H1 (cell line): Measurements from ENCODE around the gene CELA2A. TPM values are rescaled to one million over a fixed set of nuclear protein-coding genes. Genes with fewer than 3 reads are reported as not detected.

Source experiments
- CTCF ChIA-PET: fragments of 300-600 bp; sonication (Branson Sonifier 250); formaldehyde crosslinking; loops from one replicate; lab custom pipeline; 2021; ENCODE audit not compliant: partially characterized antibody; lab: Charles Lee
- POLR2A ChIA-PET: fragments of 300-600 bp; sonication (Branson Sonifier 250); formaldehyde crosslinking; loops from one replicate; lab custom pipeline; 2021; ENCODE audit warnings: inconsistent platforms; ENCODE audit not compliant: partially characterized antibody; lab: Charles Lee
- DNase-seq, 2 experiments: peaks; one replicate each; pipeline versions ENCODE4 v3.0.0 to v3.0.0-alpha.2; 2010 to 2022; ENCODE audit warnings: low spot score in 2 of 2, low read depth in 1 of 2, mixed read lengths in 1 of 2
- FAIRE-seq: peaks from 2 replicates; lab custom pipeline; 2011; peaks lifted over from hg19 to GRCh38; lab: Jason Lieb, UNC
- H2AFZ ChIP-seq: 2 replicates; pipeline ENCODE4 v1.8.1; 2012; ENCODE audit warnings: low read length, inconsistent platforms
- H2AK5ac ChIP-seq: 2 replicates; pipeline ENCODE4 v1.6.1; 2013; ENCODE audit warnings: low read depth, low read length
- H2BK120ac ChIP-seq: replicated peaks from 2 replicates; pipeline ENCODE3; 2013; ENCODE audit warnings: low read depth, low read length, inconsistent platforms
- H2BK12ac ChIP-seq: 2 replicates; pipeline ENCODE4 v1.6.1; 2013; ENCODE audit warnings: low read depth, low read length
- H2BK15ac ChIP-seq: 2 replicates; pipeline ENCODE4 v1.6.1; 2013; ENCODE audit warnings: low read length
- H2BK20ac ChIP-seq: 2 replicates; pipeline ENCODE4 v1.6.1; 2013; ENCODE audit warnings: low read length
- H2BK5ac ChIP-seq: 2 replicates; pipeline ENCODE4 v1.6.1; 2013; ENCODE audit warnings: low read depth, low read length
- H3K14ac ChIP-seq: 2 replicates; pipeline ENCODE4 v1.6.1; 2013; ENCODE audit warnings: inconsistent platforms; ENCODE audit not compliant: insufficient read length
- H3K18ac ChIP-seq: 2 replicates; pipeline ENCODE4 v1.6.1; 2013; ENCODE audit warnings: low read length; ENCODE audit errors: extremely low read depth
- H3K23ac ChIP-seq: 2 replicates; pipeline ENCODE4 v1.6.1; 2013; ENCODE audit warnings: inconsistent platforms; ENCODE audit not compliant: insufficient read length
- H3K23me2 ChIP-seq: 2 replicates; pipeline ENCODE4 v1.6.1; 2013; ENCODE audit warnings: low read depth, low read length
- H3K27ac ChIP-seq: 2 replicates; pipeline ENCODE4 v1.6.1; 2011; ENCODE audit warnings: low read depth, low read length, inconsistent platforms
- H3K27me3 ChIP-seq, 4 experiments: replicated peaks in 1 of 4; 1 replicate in 1 of 4; 2 replicates in 3 of 4; pipeline versions ENCODE4 v1.6.1 to v1.8.1; 2011 to 2013; ENCODE audit warnings: low read length in 3 of 4, mild to moderate bottlenecking in 3 of 4, inconsistent platforms in 2 of 4, mixed read lengths in 2 of 4, moderate library complexity in 1 of 4; ENCODE audit not compliant: control insufficient read depth in 3 of 4, insufficient read depth in 3 of 4; ENCODE audit errors: extremely low read depth in 1 of 4
- H3K36me3 ChIP-seq, 4 experiments: 2 replicates each; pipeline versions ENCODE4 v1.6.1 to v1.8.1; 2011 to 2013; ENCODE audit warnings: mild to moderate bottlenecking in 4 of 4, low read length in 3 of 4, moderate library complexity in 2 of 4, control low read depth in 1 of 4, inconsistent platforms in 1 of 4; ENCODE audit not compliant: insufficient read depth in 4 of 4, control insufficient read depth in 2 of 4
- H3K4ac ChIP-seq: replicated peaks from 2 replicates; pipeline ENCODE3; 2013; ENCODE audit warnings: low read length, low read depth, mixed read lengths, inconsistent platforms; ENCODE audit not compliant: insufficient read length
- H3K4me1 ChIP-seq, 4 experiments: replicated peaks in 1 of 4; 1 replicate in 1 of 4; 2 replicates in 3 of 4; pipeline versions ENCODE4 v1.6.1 to v1.8.1; 2011 to 2013; ENCODE audit warnings: low read length in 3 of 4, inconsistent platforms in 2 of 4, mixed read lengths in 1 of 4; ENCODE audit not compliant: insufficient read depth in 4 of 4, control insufficient read depth in 3 of 4
- H3K4me2 ChIP-seq, 2 experiments: 2 replicates each; pipeline versions ENCODE4 v1.6.1 to v1.8.1; 2011 to 2013; ENCODE audit warnings: low read depth in 2 of 2, low read length in 2 of 2, control low read depth in 1 of 2, inconsistent platforms in 1 of 2, mild to moderate bottlenecking in 1 of 2; ENCODE audit not compliant: insufficient read depth in 1 of 2
- H3K4me3 ChIP-seq, 4 experiments: fragments of 200-600, 300-600 bp in 1 of 4; sonication (generic), shearing (Covaris generic), sonication (Bioruptor Twin) in 1 of 4; 2 replicates each; pipeline versions ENCODE4 v1.5.1 to v1.8.1; 2011 to 2016; ENCODE audit warnings: low read length in 4 of 4, low read depth in 3 of 4, control low read depth in 2 of 4, inconsistent platforms in 2 of 4, mild to moderate bottlenecking in 2 of 4, mixed read lengths in 1 of 4, moderate library complexity in 1 of 4; ENCODE audit not compliant: insufficient read depth in 2 of 4; ENCODE audit errors: extremely low read depth in 1 of 4
- H3K56ac ChIP-seq: replicated peaks from 2 replicates; pipeline ENCODE3; 2013; ENCODE audit warnings: low read depth, mild to moderate bottlenecking, mixed read lengths, low read length, inconsistent platforms; ENCODE audit not compliant: insufficient read length
- H3K79me1 ChIP-seq: 2 replicates; pipeline ENCODE4 v1.6.1; 2013; ENCODE audit warnings: low read depth, low read length, control low read depth
- H3K79me2 ChIP-seq, 2 experiments: 2 replicates each; pipeline versions ENCODE4 v1.6.1 to v1.8.1; 2012 to 2013; ENCODE audit warnings: low read length in 2 of 2, mild to moderate bottlenecking in 2 of 2, inconsistent platforms in 1 of 2; ENCODE audit not compliant: insufficient read depth in 2 of 2, control insufficient read depth in 1 of 2
- H3K9ac ChIP-seq, 4 experiments: replicated peaks in 1 of 4; 1 replicate in 1 of 4; 2 replicates in 3 of 4; pipeline versions ENCODE4 v1.6.1 to v1.8.1; 2011 to 2013; ENCODE audit warnings: low read depth in 3 of 4, low read length in 3 of 4, control low read depth in 2 of 4, mild to moderate bottlenecking in 2 of 4, moderate library complexity in 2 of 4, inconsistent platforms in 1 of 4; ENCODE audit errors: extremely low read depth in 1 of 4
- H3K9me3 ChIP-seq, 2 experiments: 2 replicates each; pipeline versions ENCODE4 v1.6.1 to v1.8.1; 2012 to 2013; ENCODE audit warnings: mild to moderate bottlenecking in 2 of 2, moderate library complexity in 2 of 2, control low read depth in 1 of 2, inconsistent platforms in 1 of 2, low read depth in 1 of 2, low read length in 1 of 2, mixed read lengths in 1 of 2; ENCODE audit not compliant: insufficient read depth in 2 of 2
- H4K20me1 ChIP-seq, 2 experiments: replicated peaks in 1 of 2; 2 replicates each; pipeline versions ENCODE3 to v1.8.1; 2011 to 2013; ENCODE audit warnings: inconsistent platforms in 2 of 2, low read length in 2 of 2, mild to moderate bottlenecking in 1 of 2; ENCODE audit not compliant: insufficient read depth in 2 of 2, control insufficient read depth in 1 of 2
- H4K5ac ChIP-seq: 2 replicates; pipeline ENCODE4 v1.6.1; 2013; ENCODE audit warnings: low read length, low read depth, mixed read lengths, inconsistent platforms; ENCODE audit not compliant: insufficient read length
- H4K8ac ChIP-seq: 2 replicates; pipeline ENCODE4 v1.8.0; 2013; ENCODE audit warnings: mild to moderate bottlenecking, moderate library complexity, low read length, inconsistent platforms; ENCODE audit not compliant: insufficient read depth; ENCODE audit errors: extremely low read depth
- H4K91ac ChIP-seq: replicated peaks from 2 replicates; pipeline ENCODE3; 2013; ENCODE audit warnings: low read length, mixed read lengths, inconsistent platforms; ENCODE audit not compliant: insufficient read length
- CHD1 ChIP-seq: IDR thresholded peaks from 2 replicates; pipeline ENCODE4 v1.6.1; 2012; ENCODE audit warnings: low read depth, low read length, improper control_type of control experiment
- EZH2 ChIP-seq: fragments of 200-600 bp; sonication (generic); IDR thresholded peaks from 2 replicates; pipeline ENCODE4 v1.7.1; 2012; ENCODE audit warnings: low read depth, mild to moderate bottlenecking, moderate library complexity, low read length, inconsistent platforms; ENCODE audit not compliant: severe bottlenecking
- KDM4A ChIP-seq: IDR thresholded peaks from one replicate; pipeline ENCODE4 v1.7.1; 2012; ENCODE audit warnings: low read depth, mild to moderate bottlenecking, moderate library complexity, low read length, inconsistent platforms; ENCODE audit not compliant: severe bottlenecking
- SRF ChIP-seq: IDR thresholded peaks from 2 replicates; pipeline ENCODE4 v1.6.1; 2011; ENCODE audit warnings: mild to moderate bottlenecking, low read depth, low read length, moderate library complexity
- TCF12 ChIP-seq: IDR thresholded peaks from 2 replicates; pipeline ENCODE4 v1.6.1; 2011; ENCODE audit warnings: low read depth, mild to moderate bottlenecking, low read length
- WGBS, 2 experiments: shearing (Covaris generic) in 1 of 2; methylation state at CpG; one replicate each; pipeline versions ENCODE4 v1.1.6 to v1.1.7; 2013 to 2015; ENCODE audit warnings: low lambda C conversion rate in 2 of 2, mixed read lengths in 2 of 2, inconsistent platforms in 1 of 2, low coverage in 1 of 2, missing lambda C conversion rate in 1 of 2; ENCODE audit not compliant: insufficient replicate concordance in 2 of 2, insufficient coverage in 1 of 2, insufficient read length in 1 of 2; ENCODE audit errors: extremely low coverage in 1 of 2, missing lambda C conversion rate in 1 of 2; 5-methylcytosine and 5-hydroxymethylcytosine counted together
- polyA plus RNA-seq, 7 experiments: library from polyadenylated mRNA; depleted of rRNA in 3 of 7; stranded (reverse) in 5 of 7; unstranded in 2 of 7; fragments of >200 nt in 5 of 7; fragments of 200-250 nt in 2 of 7; gene quantifications; 1 replicate in 5 of 7; 2 replicates in 1 of 7; 4 replicates in 1 of 7; pipeline versions ENCODE4 v1.2.1 to v1.2.3, GENCODE V29; 2011 to 2013; ENCODE audit warnings: missing spikeins in 2 of 7, mixed read lengths in 2 of 7
- total RNA-seq: library from RNA; stranded (reverse); fragmentation: NEBNext Ultra II Directional; extraction: Animal tissue kit (Norgen Biotek cat#: 25700); gene quantifications from 2 replicates; pipeline ENCODE4 v1.2.1, GENCODE V29; 2021
- TF ChIP-seq, protein P1 (sequence below): IDR thresholded peaks from 2 replicates; pipeline ENCODE4 v1.6.1; 2011; ENCODE audit warnings: low read length, improper control_type of control experiment

Gene CELA2A
- total and polyA plus RNA-seq, 2 of the 8 experiments (the other 6 are each of a cell fraction or from before 2014, with no cell fraction given): not detected

DNA sequence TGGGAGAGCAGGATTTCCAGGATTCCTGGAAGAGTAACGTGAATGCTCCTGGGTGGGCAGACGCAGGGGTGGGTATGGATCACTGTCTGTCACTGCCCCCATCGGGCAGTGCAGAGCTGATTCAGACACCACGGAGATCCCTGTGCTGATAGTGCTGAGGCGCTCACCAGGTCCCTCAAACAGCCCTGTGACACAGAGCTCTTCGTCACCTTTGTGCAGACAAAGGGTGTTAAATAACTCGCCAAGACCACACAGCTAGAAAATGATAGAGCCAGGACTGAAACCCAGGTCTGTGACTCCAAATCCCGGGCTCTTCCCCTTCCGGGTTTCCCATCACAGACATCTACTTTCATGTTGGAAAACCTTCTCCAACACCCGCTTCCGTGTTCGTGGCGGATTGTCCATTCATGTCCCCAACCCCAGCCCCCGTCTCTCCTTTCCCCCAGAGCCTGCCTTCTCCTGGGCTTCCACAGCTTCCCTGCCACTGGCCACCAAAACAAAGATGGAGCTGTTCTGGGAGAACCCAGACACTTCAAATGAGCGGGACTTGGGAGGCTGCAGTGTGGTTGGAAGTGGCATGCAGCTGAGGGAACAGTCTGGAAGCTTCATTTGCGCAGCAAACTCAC lies 44.2 kb upstream of the CELA2A start:
- no peak overlapping the region for H2BK5ac ChIP-seq
- no peak overlapping the region for H2BK12ac ChIP-seq
- H2AK5ac ChIP-seq: no peak overlapping the region
- peaks cover 0 to 23% (median 4%) of the 10 kb centered on the region in 4 experiments; a peak in 6 of 7 replicates for H3K4me1 ChIP-seq
- H3K23ac ChIP-seq: no peak overlapping the region
- ChIA-PET CTCF (interaction anchor here (0.6 to 3.3 kb wide), 6 partner anchors 9 to 385 kb away, joined by 3 to 15 read pairs (median 4); no protein-coding TSS in a partner anchor), POLR2A (interaction anchor here (1.7 kb wide), 1 partner anchor 11 kb away, joined by 5 read pairs; no protein-coding TSS in a partner anchor)
- no peak overlapping the region for H2AFZ ChIP-seq
- peaks cover 8% of the 10 kb centered on the region for H3K23me2 ChIP-seq
- no peak overlapping the region for H3K56ac ChIP-seq
- H4K91ac ChIP-seq: no peak overlapping the region
- no peak overlapping the region for H2BK120ac ChIP-seq
- no peak overlapping the region; a peak in 1 of 4 replicates for H3K4me2 ChIP-seq
- no peaks in the 10 kb centered on the region; the same call in 1 of the 2 replicates for H3K79me1 ChIP-seq
- no peaks in the 10 kb centered on the region for H3K36me3 ChIP-seq
- no peak overlapping the region for H4K8ac ChIP-seq
- peaks cover 2 to 7% of the 10 kb centered on the region in 2 experiments for H4K20me1 ChIP-seq
- H3K79me2 ChIP-seq: no peaks in the 10 kb centered on the region
- no peak overlapping the region for H3K4ac ChIP-seq
- no peak overlapping the region for H3K4me3 ChIP-seq
- no peak overlapping the region for H2BK20ac ChIP-seq
- no peak for TF ChIP-seq SRF
- TF ChIP-seq TCF12: no peak
- TF ChIP-seq KDM4A: no peak
- TF ChIP-seq, protein P1, sequence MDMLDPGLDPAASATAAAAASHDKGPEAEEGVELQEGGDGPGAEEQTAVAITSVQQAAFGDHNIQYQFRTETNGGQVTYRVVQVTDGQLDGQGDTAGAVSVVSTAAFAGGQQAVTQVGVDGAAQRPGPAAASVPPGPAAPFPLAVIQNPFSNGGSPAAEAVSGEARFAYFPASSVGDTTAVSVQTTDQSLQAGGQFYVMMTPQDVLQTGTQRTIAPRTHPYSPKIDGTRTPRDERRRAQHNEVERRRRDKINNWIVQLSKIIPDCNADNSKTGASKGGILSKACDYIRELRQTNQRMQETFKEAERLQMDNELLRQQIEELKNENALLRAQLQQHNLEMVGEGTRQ: no peak
- no peak for TF ChIP-seq CHD1
- TF ChIP-seq EZH2: no peak
- 87% methylated on average over 10 of the region's 16 CpGs; no CpG with 5 or more reads in 1 of the 2 experiments for WGBS, 2 experiments
- H3K18ac ChIP-seq: no peak overlapping the region
- no peak overlapping the region for H3K14ac ChIP-seq
- H3K9me3 ChIP-seq: no peaks in the 10 kb centered on the region
- DNase-seq: no peak
- no peak overlapping the region for H2BK15ac ChIP-seq
- no peak overlapping the region for H3K27ac ChIP-seq
- peaks cover 0 to 19% (median 14%) of the 10 kb centered on the region in 4 experiments; a peak in 6 of 7 replicates for H3K27me3 ChIP-seq
- H4K5ac ChIP-seq: no peak overlapping the region
- H3K9ac ChIP-seq: no peak overlapping the region
- FAIRE-seq: no peak
